ENCODE measurements around the gene RAB34.
"Not testable (repeated sequence)": the region's sequence is repeated elsewhere in the genome, so short reads cannot be mapped to it uniquely, and the experiment has no call there.

RAB34 gene

GRCh38 chr17:28745786-28746411 is 28.2 kb upstream of the RAB34 start:
- DNase-seq: no peak

DNA sequence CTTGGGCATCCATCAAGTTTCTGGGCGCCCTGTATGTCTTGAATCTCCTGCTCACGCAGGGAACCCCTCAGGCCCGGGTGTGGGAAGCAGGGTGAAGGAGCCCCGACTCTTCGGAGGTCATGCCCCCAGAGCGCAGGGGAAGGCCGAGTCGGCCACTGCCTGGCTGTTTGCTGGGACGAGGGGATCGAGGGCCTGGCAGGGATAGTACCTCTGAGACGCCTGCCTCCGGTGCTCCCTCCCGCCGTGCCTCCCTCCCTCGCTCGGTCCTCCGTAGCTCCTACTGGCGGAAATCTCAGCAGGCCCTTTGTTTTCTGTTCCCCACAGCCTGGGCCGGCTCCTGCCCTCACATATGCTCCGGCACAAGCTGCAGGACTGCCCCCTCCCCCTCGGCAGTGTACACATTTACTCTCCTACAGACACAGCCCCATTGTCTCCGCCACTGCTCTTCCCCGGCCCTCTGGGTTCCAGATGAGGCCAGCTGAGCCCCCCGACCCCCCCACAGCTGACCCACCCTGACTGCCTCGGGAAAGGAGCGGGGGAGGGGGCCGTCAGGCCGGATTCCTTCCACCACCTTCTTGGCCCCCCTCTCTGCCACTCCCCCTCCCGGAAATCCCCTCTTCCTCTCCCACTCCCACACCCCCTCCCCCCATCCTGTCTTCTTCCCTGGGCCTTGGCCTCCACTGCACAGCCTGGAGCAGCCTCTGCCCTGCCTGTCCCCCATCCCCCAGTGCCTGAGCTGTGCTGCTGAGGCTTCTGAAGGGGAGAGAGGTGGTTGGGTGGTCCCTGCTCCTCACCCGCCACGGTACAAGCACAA is 27.5 kb upstream of the RAB34 start:
- DNase-seq: peak; percentile 30

- DNase-seq: no peak
Measured at GRCh38 chr17:28744104-28744971, 26.7 kb upstream of the RAB34 start.

DNA sequence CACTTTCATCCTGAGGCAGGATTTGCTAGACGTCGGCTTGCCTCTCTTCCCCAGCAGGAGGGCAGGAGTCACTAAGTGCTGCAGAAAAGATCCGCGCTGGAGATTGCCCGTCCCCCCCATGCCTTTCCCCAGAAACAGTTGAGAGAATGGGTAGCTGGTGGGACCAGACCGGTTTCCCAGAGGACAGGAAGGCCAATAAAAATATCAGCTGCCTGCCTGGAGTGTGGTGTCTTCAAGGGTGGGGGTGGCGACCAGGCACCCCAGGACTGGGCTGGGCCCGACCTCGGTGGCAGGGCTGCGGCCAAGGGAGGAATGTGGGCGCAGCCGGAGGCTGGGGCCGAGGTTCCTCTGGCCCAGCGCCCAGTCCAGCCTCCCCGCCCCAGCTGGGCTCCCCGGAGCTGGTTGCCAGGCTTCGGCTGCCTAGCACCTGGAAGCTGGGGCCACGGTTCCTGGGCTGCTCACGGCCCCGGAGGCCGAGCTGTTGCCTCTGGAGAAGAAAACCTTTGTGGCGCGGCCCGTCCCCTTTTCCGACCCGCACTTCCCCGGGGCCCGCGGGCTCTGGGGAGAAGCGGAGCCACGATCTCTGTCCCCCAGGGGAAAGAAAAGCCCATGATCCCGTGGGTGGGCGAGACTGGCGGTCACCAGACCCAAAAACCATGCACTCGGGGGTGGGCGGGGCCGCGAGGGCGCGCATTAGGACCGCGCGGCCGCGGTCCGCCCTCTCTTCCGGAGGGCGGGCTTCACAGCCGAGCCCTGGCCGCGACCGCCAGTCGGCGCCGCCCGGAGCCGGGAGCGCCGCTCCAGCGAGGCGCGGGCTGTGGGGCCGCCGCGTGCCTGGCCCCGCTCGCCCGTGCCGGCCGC is 25.8 kb upstream of the RAB34 start, which contains the start of gene TRAF4:
TRAF4 (plus strand) TSS at position 769 of the 861 bp plus-strand sequence. CDS start 102 bp downstream, outside the sequence.
- DNase-seq: peak; percentile 79

DNA sequence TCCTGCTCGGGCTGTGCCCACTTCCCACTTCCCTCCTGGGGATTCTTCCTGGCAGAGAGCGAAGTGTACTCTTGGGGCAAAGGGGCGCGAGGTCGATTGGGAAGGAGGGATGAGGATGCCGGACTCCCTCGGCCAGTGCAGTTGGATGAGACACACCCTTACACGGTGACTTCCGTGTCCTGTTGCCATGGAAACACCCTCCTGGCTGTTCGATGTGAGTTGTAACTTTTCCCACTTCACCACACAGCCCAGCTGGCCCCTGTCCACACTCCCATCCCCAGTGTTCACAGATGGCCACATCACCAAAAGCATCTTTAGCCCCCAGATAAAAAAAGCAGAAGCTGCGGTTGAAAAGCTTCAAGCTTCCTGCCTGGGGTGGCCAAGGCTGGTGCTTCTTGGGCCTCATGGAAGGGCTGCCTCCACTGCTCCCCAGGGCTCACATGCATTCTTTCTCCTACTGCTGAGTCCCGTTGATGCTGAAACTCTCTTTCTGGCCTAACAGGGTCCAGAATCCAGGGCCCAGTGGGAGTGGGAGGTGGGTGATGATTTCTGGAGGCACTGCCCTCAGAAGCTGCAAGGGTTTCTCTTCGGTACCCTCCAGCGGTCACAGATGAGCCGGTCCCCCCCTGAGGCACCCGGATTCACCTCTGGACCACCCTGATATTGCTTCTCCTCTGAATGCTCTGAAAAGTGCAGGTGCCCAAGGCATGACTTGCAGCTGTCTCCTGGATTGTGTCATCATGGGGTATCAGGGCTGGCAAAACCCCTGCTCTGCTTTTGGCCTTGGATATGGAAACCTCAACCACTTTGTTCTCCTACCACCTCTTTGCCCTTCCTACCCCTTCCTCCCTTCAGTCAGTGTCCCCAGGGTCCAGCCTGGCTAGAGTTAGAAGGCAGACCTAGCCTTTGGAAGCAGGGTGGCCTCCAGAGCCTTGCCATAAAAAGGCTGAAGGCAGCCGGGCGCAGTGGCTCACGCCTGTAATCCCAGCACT is 24.0 kb upstream of the RAB34 start:
- DNase-seq: no peak

GRCh38 chr17:28740406-28741357 is 23.0 kb upstream of the RAB34 start:
- no peak for DNase-seq

DNA sequence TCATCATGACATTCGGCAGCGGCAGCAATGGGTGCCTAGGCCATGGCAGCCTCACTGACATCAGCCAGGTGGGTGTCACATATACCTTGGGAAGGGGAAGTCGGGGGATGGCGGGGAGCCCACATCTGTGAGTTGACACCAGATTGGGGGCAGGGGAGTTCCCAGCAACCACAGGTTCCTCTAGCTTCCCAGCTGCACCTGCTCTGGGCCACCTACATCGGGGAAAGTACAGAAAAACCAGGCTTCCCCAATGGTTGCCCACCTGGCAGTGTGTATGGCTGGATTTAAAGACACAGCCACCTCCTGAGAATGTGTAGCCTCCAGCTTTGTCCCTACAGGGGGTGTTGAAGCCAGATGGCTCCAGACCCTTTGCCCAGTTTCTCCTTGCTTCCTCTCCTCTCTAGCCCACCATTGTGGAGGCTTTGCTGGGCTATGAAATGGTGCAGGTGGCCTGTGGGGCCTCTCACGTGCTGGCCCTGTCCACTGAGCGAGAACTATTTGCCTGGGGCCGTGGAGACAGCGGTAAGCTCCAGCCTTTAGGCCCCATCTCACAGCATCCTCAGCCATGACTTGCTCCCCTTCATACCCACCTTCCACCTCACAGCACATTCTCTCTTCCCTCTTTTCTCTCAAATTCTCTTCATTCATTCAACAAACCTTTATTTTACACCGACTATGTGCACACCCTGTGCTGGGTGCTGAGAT is 21.2 kb upstream of the RAB34 start:
- DNase-seq: no peak

GRCh38 chr17:28737770-28738679 is 20.4 kb upstream of the RAB34 start:
- no peak for DNase-seq

- no peak for DNase-seq
Measured at GRCh38 chr17:28737316-28737715, 19.6 kb upstream of the RAB34 start.

- not testable (repeated sequence) for DNase-seq
Measured at GRCh38 chr17:28735913-28736769, 18.5 kb upstream of the RAB34 start.

GRCh38 chr17:28735242-28735722 is 17.6 kb upstream of the RAB34 start:
- DNase-seq: no peak

GRCh38 chr17:28734712-28735241 is 17.1 kb upstream of the RAB34 start:
- DNase-seq: no peak

GRCh38 chr17:28733346-28733745 is 15.7 kb upstream of the RAB34 start:
- DNase-seq: no peak

DNA sequence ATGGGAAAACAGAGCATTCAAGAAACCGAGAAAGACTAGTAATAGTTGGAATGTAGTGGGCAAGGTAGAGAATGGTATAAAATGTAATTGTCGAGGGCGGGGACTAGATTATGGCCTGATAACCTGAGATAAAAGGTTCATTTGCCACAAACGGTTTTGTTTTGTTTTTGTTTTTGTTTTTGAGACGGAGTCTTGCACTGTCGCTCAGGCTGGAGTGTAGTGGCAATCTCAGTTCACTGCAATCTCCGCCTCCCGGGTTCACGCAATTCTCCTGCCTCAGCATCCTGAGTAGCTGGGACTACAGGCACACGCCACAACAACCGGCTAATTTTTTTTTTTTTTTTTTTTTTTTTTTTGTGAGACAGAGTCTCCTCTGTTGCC is 12.3 kb upstream of the RAB34 start:
- DNase-seq: no peak

DNA sequence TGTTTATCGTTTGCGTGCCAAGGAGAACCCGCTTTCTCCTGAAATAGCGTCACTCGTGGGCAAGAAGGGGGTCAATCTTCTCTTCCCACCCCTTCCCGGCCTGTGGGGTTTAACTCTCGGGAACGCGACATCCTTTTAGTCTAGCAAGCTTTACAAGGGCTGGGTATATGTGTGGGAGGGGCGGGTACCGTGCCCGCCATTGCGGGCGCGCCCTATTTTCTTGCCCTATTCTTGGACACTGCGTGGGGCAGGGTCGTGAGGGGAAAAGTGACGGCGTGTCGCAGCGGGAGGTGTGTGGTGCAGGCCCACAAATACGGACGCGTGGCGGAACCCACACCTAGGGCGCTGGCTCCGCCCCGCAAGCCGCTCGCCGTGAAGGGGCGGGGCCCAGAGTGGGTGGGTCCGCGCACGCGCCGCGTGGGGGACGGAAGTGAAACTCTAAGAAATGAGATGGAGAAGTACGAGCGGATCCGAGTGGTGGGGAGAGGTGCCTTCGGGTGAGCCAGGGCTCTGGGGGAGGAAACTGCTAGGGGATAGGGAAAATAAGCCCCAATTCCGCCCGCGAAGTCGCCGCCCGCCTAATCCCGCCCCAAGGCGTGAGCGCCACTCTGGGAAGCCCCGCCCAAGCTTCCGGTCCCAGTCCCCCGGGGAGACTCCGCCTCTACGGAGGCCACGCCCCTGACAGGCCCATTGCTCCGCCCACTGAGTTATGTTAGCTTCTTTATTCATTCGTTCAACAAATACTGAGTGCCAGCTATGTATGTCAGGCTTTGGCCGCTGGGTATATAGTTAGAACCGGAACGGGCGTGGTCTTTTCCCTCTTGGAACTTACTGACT is 10.9 kb upstream of the RAB34 start, which contains the start of gene NEK8:
NEK8 (plus strand) TSS at position 425 of the 837 bp plus-strand sequence; CDS start at position 451, 26 bp downstream.
- DNase-seq: peak; percentile 90
